HUES6 (cell line): Measurements from ENCODE around the gene PNPLA7.

Experiments used
- H3K27ac ChIP-seq: 2 replicates; pipeline ENCODE4 v1.7.0; 2013; ENCODE audit warnings: low read depth, mild to moderate bottlenecking, low read length, inconsistent platforms
- H3K27me3 ChIP-seq: 2 replicates; pipeline ENCODE4 v1.6.1; 2013; ENCODE audit warnings: low read length; ENCODE audit not compliant: control insufficient read depth, insufficient read depth
- H3K36me3 ChIP-seq: 2 replicates; pipeline ENCODE4 v1.6.1; 2013; ENCODE audit warnings: low read length; ENCODE audit not compliant: control insufficient read depth, insufficient read depth
- H3K4me1 ChIP-seq: 2 replicates; pipeline ENCODE4 v1.6.1; 2013; ENCODE audit warnings: low read length; ENCODE audit not compliant: control insufficient read depth, insufficient read depth
- H3K4me3 ChIP-seq: 2 replicates; pipeline ENCODE4 v1.5.1; 2013; ENCODE audit warnings: low read depth, low read length
- H3K9ac ChIP-seq: one replicate; pipeline ENCODE4 v1.6.1; 2013; ENCODE audit warnings: mild to moderate bottlenecking, low read length
- H3K9me3 ChIP-seq: 2 replicates; pipeline ENCODE4 v1.6.1; 2013; ENCODE audit warnings: low read depth, low read length; ENCODE audit not compliant: control insufficient read depth, insufficient read depth

PNPLA7 gene

DNA sequence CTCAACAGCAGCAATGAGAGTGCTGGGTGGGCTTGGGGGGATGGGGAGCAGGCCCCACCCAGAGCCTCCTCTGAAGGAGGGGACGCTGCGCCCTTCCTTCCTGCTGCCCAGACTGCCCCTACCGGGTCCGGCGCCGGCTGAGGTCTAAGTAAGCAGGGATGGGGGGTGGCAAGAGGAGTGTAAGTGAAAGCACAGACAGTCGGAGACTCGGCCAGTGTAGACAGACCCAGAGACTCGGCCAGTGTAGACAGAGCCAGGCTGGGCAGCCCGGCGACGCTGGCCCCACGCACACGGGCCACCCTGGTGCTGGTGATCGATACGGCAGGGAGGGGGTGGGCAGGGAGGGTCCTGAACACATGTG, 101.6 kb downstream of the PNPLA7 start:
- Histone ChIP-seq H3K4me1 (peaks cover 5% of the 10 kb centered on the region; the same call in 1 of the 2 replicates), H3K9ac (no peak overlapping the region), H3K27ac (no peak overlapping the region), H3K36me3 (peaks cover 25% of the 10 kb centered on the region), H3K4me3 (no peak overlapping the region), H3K9me3 (no peaks in the 10 kb centered on the region), H3K27me3 (no peaks in the 10 kb centered on the region)

DNA sequence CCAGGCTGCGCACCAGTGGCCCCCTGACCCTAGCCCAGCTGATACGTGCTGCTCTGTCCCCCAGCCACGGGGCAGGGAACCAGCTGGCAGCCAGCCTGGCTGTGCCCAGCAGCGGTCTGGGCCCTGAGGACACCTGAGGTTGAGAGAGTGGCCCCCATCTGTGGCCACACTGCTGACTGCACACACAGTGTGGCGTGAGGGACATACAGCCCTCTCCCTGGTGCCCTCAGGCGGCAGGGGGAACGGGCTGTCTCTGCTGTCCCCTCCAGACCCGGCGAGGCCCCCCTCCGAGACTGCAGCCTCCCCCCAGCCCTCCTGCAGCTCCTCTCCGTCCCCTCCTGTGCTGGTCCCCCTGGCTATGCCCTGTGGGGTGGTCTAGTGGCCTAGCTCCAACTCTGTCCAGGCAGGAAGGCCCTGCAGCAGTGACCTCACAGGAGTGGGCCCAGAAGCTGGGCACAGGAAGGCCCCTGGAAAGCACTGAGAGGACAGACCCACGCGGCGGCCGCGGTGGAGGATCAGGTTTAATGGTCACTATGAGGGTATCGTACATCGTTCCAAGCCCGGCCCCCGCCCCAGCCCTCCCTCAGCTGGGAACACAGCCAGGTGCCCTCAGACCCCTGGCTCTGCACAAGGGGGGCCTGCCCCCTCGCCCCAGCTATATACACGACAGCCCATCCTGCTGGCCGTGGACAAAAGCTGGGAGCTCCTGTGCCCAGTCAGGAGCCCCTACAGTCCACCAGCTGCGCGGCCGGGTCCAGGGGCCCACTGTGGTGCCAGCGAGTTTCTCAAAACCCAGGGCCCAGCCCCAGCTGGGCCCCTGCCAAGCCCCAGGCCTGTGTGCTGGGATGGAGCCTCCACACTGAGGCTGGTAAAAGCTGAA, 102.2 kb downstream of the PNPLA7 start:
- Histone ChIP-seq H3K9ac (no peak overlapping the region), H3K36me3 (peaks cover 22% of the 10 kb centered on the region), H3K4me1 (peaks cover 2% of the 10 kb centered on the region; the same call in 1 of the 2 replicates), H3K9me3 (no peaks in the 10 kb centered on the region), H3K4me3 (no peak overlapping the region), H3K27me3 (no peaks in the 10 kb centered on the region; the same call in 1 of the 2 replicates), H3K27ac (no peak overlapping the region)

DNA sequence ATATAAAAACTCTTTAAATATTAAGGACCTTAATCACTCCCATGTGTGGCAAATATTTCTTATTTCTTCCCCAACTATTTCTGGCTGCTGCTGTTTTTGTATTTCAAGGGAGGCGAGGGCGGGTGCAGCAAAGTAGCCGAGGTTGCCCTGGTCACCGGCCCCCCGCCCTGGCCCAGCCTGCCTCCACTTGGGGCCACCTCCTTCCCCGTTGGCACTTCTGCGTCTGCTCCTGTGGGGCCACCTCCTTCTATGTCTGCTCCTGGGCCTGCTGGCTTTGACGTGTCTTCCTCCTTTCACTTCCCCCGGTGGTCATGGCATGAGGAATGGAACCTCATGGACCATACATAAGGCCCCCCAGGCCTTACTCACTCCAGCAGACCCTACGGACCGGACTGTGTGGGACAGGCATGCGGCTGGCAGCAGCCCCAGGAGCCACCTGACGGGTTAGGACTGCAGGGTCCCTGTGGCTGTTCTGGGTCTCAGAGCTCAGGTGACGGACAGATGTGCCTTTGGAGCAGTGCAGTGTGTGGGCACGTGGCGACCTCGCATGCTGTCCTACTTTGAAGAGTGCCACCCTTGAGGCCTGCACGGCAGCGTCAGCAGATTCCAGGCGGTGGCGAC, 103.2 kb downstream of the PNPLA7 start:
- Histone ChIP-seq H3K4me1 (no peaks in the 10 kb centered on the region), H3K27ac (no peak overlapping the region)

DNA sequence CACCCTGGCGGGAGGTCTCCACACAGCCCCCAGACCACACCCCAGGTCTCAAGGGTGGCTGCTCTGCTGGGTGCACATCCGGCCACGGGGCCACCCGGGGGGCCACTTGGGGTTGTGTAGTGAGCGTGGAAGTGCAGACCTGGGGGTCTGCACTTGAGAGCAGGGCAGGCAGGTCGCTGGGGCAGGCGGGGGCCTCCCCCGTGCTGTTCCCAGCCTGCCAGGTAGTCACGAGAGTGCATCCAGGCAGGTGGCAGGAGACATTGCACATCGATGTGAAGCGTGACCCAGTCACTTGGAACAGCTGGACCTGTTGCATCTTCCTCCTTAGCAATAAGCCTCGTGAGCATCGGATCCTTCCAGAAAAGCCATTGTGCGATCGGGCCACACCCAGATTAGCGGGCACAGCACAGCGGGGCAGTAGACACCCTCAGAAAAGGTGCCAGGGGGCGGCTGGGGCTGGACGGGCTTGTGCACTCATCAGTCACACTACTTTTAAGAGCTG, 104.2 kb downstream of the PNPLA7 start:
- Histone ChIP-seq H3K27me3 (peaks cover 6% of the 10 kb centered on the region), H3K4me3 (no peak overlapping the region), H3K9ac (no peak overlapping the region), H3K36me3 (peaks cover 16% of the 10 kb centered on the region), H3K4me1 (no peaks in the 10 kb centered on the region), H3K27ac (no peak overlapping the region), H3K9me3 (no peaks in the 10 kb centered on the region)

More for the DNA sequence above, 103.2 kb downstream of the PNPLA7 start:
- H3K36me3 ChIP-seq, result peaks cover 16% of the 10 kb centered on the region
- H3K9me3 ChIP-seq, result no peaks in the 10 kb centered on the region
- H3K9ac ChIP-seq, result no peak overlapping the region
- no peak overlapping the region for H3K4me3 ChIP-seq
- H3K27me3 ChIP-seq, result peaks cover 5% of the 10 kb centered on the region

DNA sequence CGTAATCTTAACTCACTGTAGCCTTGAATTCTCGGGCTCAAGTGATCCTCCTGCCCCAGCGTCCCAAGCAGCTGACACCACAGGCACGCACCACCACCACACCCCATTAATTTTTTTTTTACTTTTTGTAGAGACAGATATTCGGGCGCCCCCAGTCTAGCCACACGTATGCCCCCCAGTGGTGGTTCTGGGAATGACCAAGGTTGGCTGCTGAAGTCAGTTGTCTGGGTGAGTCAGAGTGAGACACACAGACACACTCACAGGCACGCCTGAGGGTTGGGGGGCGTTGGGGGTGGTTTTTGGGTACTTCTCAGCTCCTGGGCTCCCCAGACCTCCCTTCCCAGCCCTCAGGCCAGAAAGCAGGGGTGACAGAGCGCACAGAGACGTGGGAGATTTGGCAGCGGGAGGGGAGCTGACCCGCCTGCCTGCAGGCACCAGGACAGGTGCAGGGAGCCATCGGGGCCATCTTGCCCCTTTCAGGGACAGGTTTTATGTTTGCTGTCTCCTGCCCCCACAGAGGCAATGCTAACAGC, 104.9 kb downstream of the PNPLA7 start:
- Histone ChIP-seq H3K9me3 (no peaks in the 10 kb centered on the region), H3K9ac (no peak overlapping the region), H3K27ac (no peak overlapping the region), H3K27me3 (peaks cover 6% of the 10 kb centered on the region), H3K4me3 (no peak overlapping the region), H3K36me3 (peaks cover 16% of the 10 kb centered on the region), H3K4me1 (no peaks in the 10 kb centered on the region)

DNA sequence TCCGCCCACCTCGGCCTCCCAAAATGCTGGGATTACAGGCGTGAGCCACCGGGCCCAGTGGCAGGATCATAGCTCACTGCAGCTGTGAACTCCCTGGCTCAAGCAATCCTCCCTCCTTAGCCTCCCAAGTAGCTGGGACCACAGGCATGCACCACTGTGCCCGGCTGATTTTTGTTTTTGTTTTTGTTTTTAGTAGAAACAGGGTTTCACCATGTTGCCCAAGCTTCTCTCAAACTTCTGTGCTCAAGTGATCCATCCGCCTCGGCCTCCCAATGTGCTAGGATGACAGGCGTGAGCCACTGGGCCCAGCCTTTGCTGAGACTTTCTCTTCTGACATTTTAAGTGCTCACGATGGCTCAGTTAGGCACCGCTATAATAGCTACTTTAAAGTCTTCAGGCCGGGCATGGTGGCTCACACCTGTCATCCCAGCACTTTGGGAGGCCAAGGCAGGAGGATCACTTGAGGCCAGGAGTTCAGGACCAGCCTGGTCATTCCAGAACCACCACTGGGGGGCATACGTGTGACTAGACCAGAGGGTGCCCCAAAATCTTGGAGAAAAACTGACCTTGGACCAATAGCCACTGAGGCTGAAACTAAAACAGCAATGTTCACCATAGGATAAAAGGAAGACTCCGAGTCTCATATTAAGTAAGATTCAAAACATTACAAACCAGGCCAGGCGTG, 106.0 kb downstream of the PNPLA7 start:
- H3K9ac ChIP-seq, result no peak overlapping the region
- H3K9me3 ChIP-seq, result no peaks in the 10 kb centered on the region
- peaks cover 6% of the 10 kb centered on the region for H3K27me3 ChIP-seq
- H3K4me3 ChIP-seq, result no peak overlapping the region
- H3K27ac ChIP-seq, result no peak overlapping the region
- H3K4me1 ChIP-seq, result no peaks in the 10 kb centered on the region
- H3K36me3 ChIP-seq, result peaks cover 7% of the 10 kb centered on the region

DNA sequence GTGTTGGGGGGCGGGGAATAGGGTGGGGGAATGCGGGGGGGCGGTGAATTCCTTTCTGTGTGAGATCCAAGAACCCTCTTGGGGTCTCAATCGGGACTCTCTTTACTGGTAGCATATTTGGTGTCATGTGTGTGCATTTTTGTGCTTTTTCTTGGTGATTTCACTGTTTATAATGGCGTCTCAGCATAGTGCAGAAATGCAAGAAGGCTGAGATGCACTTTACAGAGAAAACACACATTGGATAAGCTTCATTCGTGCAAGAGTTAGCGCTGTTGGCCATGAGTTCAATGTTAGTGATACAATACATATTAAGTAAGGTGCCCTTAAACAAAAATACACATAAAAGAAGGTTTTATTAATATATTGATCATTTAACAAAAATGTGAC, 108.3 kb downstream of the PNPLA7 start:
- H3K27me3 ChIP-seq, result peaks cover 6% of the 10 kb centered on the region
- no peaks in the 10 kb centered on the region for H3K9me3 ChIP-seq
- H3K4me3 ChIP-seq, result peak overlapping the region; percentile 47
- H3K36me3 ChIP-seq, result no peaks in the 10 kb centered on the region
- no peak overlapping the region for H3K27ac ChIP-seq
- no peaks in the 10 kb centered on the region for H3K4me1 ChIP-seq
- no peak overlapping the region for H3K9ac ChIP-seq

DNA sequence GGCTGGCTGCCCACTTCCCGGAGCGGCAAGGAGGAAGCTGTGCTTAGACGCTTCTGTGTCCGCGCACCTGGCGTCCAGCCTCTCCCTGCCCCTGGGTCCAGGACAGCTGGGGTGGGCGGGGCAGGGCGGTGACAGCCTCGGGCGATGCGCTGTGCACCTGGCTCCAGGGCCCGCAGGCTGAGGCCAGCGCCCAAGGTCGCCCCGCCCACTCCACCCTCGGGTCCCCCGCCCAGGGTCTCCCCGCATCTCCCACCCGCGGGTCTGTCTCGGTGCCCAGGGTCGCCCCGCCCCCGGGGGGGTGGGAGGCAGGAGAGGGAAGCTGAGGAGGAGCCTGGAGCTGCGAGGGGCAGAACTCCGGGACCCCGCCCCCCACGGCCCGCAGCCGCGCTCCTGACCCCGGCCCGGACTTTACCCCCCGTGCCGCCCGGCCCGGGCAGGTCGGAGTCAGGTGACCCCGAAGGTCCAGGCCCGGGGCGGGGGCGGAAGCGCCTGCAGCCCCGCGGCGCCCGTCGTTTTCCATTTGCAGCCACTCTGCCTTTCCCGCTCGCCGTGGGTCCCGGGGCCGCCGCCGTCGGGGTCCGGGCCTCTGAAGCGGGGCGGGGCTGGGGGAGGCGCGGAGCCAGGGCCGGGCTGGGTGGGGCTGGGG, 108.8 kb downstream of the PNPLA7 start, which contains the start of gene ENTPD8:
Gene ENTPD8 (minus strand): TSS at position 69 of the 646 bp plus-strand sequence. CDS start 3,072 bp downstream, outside the sequence.
- Histone ChIP-seq H3K4me3 (peak within 1 kb of the TSS; percentile 62), H3K9me3 (no peaks in the 10 kb centered on the region), H3K4me1 (no peaks in the 10 kb centered on the region), H3K27ac (no peak within 1 kb of the TSS), H3K9ac (no peak within 1 kb of the TSS), H3K27me3 (peaks cover 6% of the 10 kb centered on the region), H3K36me3 (no peaks in the 10 kb centered on the region)

DNA sequence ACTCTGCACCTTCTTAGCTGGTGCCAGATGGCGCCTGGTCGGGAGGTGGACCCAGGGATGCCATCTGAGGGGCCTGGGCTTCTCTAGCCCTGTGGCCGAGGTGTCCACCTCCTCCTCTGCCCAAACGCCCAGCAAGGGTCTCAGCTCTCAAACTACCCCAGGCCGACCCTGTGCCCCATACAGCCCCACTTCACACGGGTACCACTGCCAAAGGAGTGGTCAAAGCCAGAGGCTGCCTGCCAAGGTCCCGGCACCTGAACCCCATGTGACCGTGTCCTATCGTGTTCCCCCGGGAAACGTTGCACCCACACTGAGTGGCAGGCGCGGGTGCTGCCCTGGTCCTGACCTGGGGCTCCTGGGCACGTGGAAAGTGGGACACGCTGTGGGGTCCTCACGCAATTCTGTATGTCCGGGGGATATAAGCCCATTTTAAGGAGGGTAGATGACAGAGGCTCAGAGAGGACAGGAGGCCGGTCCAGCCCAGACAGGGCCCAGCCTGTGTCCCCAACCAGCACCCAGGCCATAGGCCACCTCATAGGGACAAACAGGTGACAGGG, 111.0 kb downstream of the PNPLA7 start:
- Histone ChIP-seq H3K27me3 (peaks cover 6% of the 10 kb centered on the region), H3K36me3 (no peaks in the 10 kb centered on the region), H3K9ac (no peak overlapping the region), H3K27ac (no peak overlapping the region), H3K4me1 (no peaks in the 10 kb centered on the region), H3K9me3 (no peaks in the 10 kb centered on the region), H3K4me3 (no peak overlapping the region)

DNA sequence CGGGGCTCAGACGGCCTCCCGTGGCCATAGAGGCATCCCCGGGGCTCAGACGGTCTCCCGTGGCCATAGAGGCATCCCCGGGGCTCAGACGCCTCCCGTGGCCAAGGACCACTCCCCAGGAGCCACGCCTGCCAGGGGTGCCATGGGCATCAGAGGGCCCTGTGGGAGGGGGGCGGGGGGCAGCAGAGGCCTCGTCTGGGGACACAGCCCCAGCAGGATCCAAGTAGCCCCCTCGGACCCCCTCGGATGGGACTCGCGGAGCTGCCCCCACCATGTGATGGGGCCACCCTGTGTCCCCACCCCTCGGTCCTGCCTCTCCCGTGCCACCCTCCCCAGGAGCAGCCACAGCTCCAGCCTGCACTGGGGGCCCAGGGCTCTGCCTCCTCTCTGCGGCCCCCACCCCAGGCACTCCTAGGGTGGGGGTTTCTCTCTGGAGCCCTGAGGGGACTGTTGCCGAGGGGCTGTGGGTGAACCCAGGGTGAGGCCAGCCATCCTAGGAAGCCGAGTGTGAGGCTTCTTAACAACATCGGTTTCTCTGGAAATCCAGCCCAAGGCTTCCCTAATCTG, 111.5 kb downstream of the PNPLA7 start:
- H3K4me1 ChIP-seq, result no peaks in the 10 kb centered on the region
- no peak overlapping the region for H3K9ac ChIP-seq
- peaks cover 6% of the 10 kb centered on the region for H3K27me3 ChIP-seq
- no peak overlapping the region for H3K27ac ChIP-seq
- no peaks in the 10 kb centered on the region for H3K36me3 ChIP-seq
- no peak overlapping the region for H3K4me3 ChIP-seq
- H3K9me3 ChIP-seq, result no peaks in the 10 kb centered on the region
